ENCODE data around the gene CYP26C1. TPM values are rescaled to one million over a fixed set of nuclear protein-coding genes. Genes with fewer than 3 reads are reported as not detected.
"Not testable (repeated sequence)": the region's sequence is repeated elsewhere in the genome, so short reads cannot be mapped to it uniquely, and the experiment has no call there.

CYP26C1 gene
- total and polyA plus RNA-seq, 5 experiments from 2014 or later: 0.33 to 0.44 TPM; not detected in 3

GRCh38 chr10:93087846-93088245 is 27.2 kb downstream of the CYP26C1 start:
- no peaks in the 10 kb centered on the region for H3K36me3 Mint-ChIP-seq
- POLR2A ChIA-PET: no interaction called here
- no peak for ATAC-seq
- no peak for DNase-seq
- peaks cover 5 to 17% (median 8%) of the 10 kb centered on the region in 5 donors for H3K27me3 Mint-ChIP-seq
- no peak overlapping the region for H3K4me3 Mint-ChIP-seq
- peaks cover 0 to 3% (median under 1%) of the 10 kb centered on the region in 4 donors for H3K4me1 Mint-ChIP-seq
- no peaks in the 10 kb centered on the region for H3K9me3 Mint-ChIP-seq
- H3K27ac Mint-ChIP-seq: no peak overlapping the region

- Mint-ChIP-seq H3K36me3 (no peaks in the 10 kb centered on the region), H3K9me3 (no peaks in the 10 kb centered on the region), H3K27ac (no peak overlapping the region), H3K27me3 (peaks cover 7 to 17% (median 8%) of the 10 kb centered on the region in 5 donors), H3K4me1 (peaks cover 0 to 3% (median under 1%) of the 10 kb centered on the region in 4 donors), H3K4me3 (no peak overlapping the region)
- ATAC-seq (no peak), DNase-seq (no peak)
- POLR2A ChIA-PET: no interaction called here
Observed at GRCh38 chr10:93088466-93088865, 27.9 kb downstream of the CYP26C1 start.

- ATAC-seq (no peak), DNase-seq (no peak)
- Mint-ChIP-seq H3K9me3 (no peaks in the 10 kb centered on the region), H3K4me3 (no peak overlapping the region), H3K27ac (no peak overlapping the region), H3K36me3 (no peaks in the 10 kb centered on the region), H3K4me1 (peaks cover 0 to 3% (median under 1%) of the 10 kb centered on the region in 4 donors), H3K27me3 (peaks cover 7 to 17% (median 8%) of the 10 kb centered on the region in 5 donors)
- POLR2A ChIA-PET: no interaction called here
Observed at GRCh38 chr10:93090619-93091018, 30.0 kb downstream of the CYP26C1 start.

GRCh38 chr10:93091960-93092359 is 31.4 kb downstream of the CYP26C1 start:
- POLR2A ChIA-PET: no interaction called here
- no peak overlapping the region for H3K4me3 Mint-ChIP-seq
- H3K27ac Mint-ChIP-seq: no peak overlapping the region
- H3K9me3 Mint-ChIP-seq: no peaks in the 10 kb centered on the region
- H3K36me3 Mint-ChIP-seq: no peaks in the 10 kb centered on the region
- DNase-seq (no peak), ATAC-seq (no peak)
- H3K4me1 Mint-ChIP-seq: peaks cover 0 to 3% (median under 1%) of the 10 kb centered on the region in 4 donors
- peaks cover 7 to 17% (median 8%) of the 10 kb centered on the region in 5 donors for H3K27me3 Mint-ChIP-seq

- no peaks in the 10 kb centered on the region for H3K4me1 Mint-ChIP-seq
- no peak overlapping the region for H3K4me3 Mint-ChIP-seq
- peaks cover 0 to 4% (median 0%) of the 10 kb centered on the region in 5 donors for H3K27me3 Mint-ChIP-seq
- H3K27ac Mint-ChIP-seq: no peak overlapping the region
- DNase-seq (no peak), ATAC-seq (no peak)
- POLR2A ChIA-PET: no interaction called here
- H3K9me3 Mint-ChIP-seq: no peaks in the 10 kb centered on the region
- H3K36me3 Mint-ChIP-seq: no peaks in the 10 kb centered on the region
Observed at GRCh38 chr10:93095225-93095624, 34.6 kb downstream of the CYP26C1 start.

GRCh38 chr10:93096901-93097300 is 36.3 kb downstream of the CYP26C1 start:
- POLR2A ChIA-PET: no interaction called here
- DNase-seq (no peak), ATAC-seq (no peak)
- Mint-ChIP-seq H3K4me3 (no peak overlapping the region), H3K4me1 (no peaks in the 10 kb centered on the region), H3K36me3 (no peaks in the 10 kb centered on the region), H3K27me3 (peaks cover 0 to 3% (median 0%) of the 10 kb centered on the region in 5 donors), H3K27ac (no peak overlapping the region), H3K9me3 (peaks cover 0 to under 1% (median 0%) of the 10 kb centered on the region in 9 donors)

GRCh38 chr10:93097386-93097785 is 36.8 kb downstream of the CYP26C1 start:
- DNase-seq: no peak
- Mint-ChIP-seq H3K27me3 (peaks cover 0 to 2% (median 0%) of the 10 kb centered on the region in 5 donors), H3K4me3 (no peak overlapping the region), H3K4me1 (no peaks in the 10 kb centered on the region), H3K9me3 (peaks cover 0 to 2% (median 0%) of the 10 kb centered on the region in 9 donors), H3K27ac (no peak overlapping the region), H3K36me3 (no peaks in the 10 kb centered on the region)
- ATAC-seq: no peak
- POLR2A ChIA-PET: no interaction called here

- peaks cover 0 to 4% (median 0%) of the 10 kb centered on the region in 5 donors for H3K27me3 Mint-ChIP-seq
- no peak for ATAC-seq
- no peak for DNase-seq
- no peaks in the 10 kb centered on the region for H3K4me1 Mint-ChIP-seq
- H3K9me3 Mint-ChIP-seq: peaks cover 0 to 9% (median 1%) of the 10 kb centered on the region in 9 donors
- H3K4me3 Mint-ChIP-seq: no peak overlapping the region
- no peak overlapping the region for H3K27ac Mint-ChIP-seq
- POLR2A ChIA-PET: no interaction called here
- peaks cover 0 to 9% (median 7%) of the 10 kb centered on the region in 3 donors for H3K36me3 Mint-ChIP-seq
Observed at GRCh38 chr10:93098816-93099215, 38.2 kb downstream of the CYP26C1 start.

- H3K4me1 Mint-ChIP-seq: no peaks in the 10 kb centered on the region
Observed at GRCh38 chr10:93099670-93100069, 39.1 kb downstream of the CYP26C1 start.

GRCh38 chr10:93101148-93101547 is 40.5 kb downstream of the CYP26C1 start:
- ATAC-seq, DNase-seq, H3K4me1 Mint-ChIP-seq, H3K4me3 Mint-ChIP-seq, H3K27me3 Mint-ChIP-seq, H3K27ac Mint-ChIP-seq, POLR2A ChIA-PET: not testable (repeated sequence)
- Mint-ChIP-seq H3K36me3 (peaks cover 0 to 12% (median 10%) of the 10 kb centered on the region in 3 donors), H3K9me3 (peaks cover 0 to 16% (median 4%) of the 10 kb centered on the region in 9 donors)

More at GRCh38 chr10:93099670-93100069, 39.1 kb downstream of the CYP26C1 start:
- Mint-ChIP-seq H3K36me3 (peaks cover 0 to 12% (median 10%) of the 10 kb centered on the region in 3 donors), H3K27ac (no peak overlapping the region), H3K9me3 (peaks cover 0 to 15% (median 4%) of the 10 kb centered on the region in 9 donors), H3K27me3 (peaks cover 0 to 4% (median 0%) of the 10 kb centered on the region in 5 donors), H3K4me3 (no peak overlapping the region)
- POLR2A ChIA-PET: no interaction called here
- DNase-seq (no peak), ATAC-seq (no peak)

- Mint-ChIP-seq H3K27me3 (peaks cover 0 to 4% (median 0%) of the 10 kb centered on the region in 5 donors), H3K4me1 (no peaks in the 10 kb centered on the region), H3K4me3 (no peak overlapping the region), H3K36me3 (peaks cover 0 to 12% (median 10%) of the 10 kb centered on the region in 3 donors), H3K9me3 (peaks cover 0 to 16% (median 4%) of the 10 kb centered on the region in 9 donors), H3K27ac (peak overlapping the region in 1 of 10 donors; percentile 7)
- POLR2A ChIA-PET: no interaction called here
- no peak for DNase-seq
- no peak for ATAC-seq
Observed at GRCh38 chr10:93103953-93104352, 43.4 kb downstream of the CYP26C1 start.

GRCh38 chr10:93106631-93107072 is 46.1 kb downstream of the CYP26C1 start:
- peaks cover 0 to 4% (median 1%) of the 10 kb centered on the region in 5 donors for H3K27me3 Mint-ChIP-seq
- peaks cover 0 to 12% (median 10%) of the 10 kb centered on the region in 3 donors for H3K36me3 Mint-ChIP-seq
- POLR2A ChIA-PET: no interaction called here
- peaks cover 0 to 16% (median 4%) of the 10 kb centered on the region in 9 donors for H3K9me3 Mint-ChIP-seq
- H3K27ac Mint-ChIP-seq: peak overlapping the region in 1 of 10 donors; percentile 54
- ATAC-seq: no peak
- no peak for DNase-seq
- H3K4me1 Mint-ChIP-seq: no peaks in the 10 kb centered on the region
- H3K4me3 Mint-ChIP-seq: no peak overlapping the region

- no peak overlapping the region for H3K27ac Mint-ChIP-seq
- no peaks in the 10 kb centered on the region for H3K36me3 Mint-ChIP-seq
- no peak for DNase-seq
- H3K27me3 Mint-ChIP-seq: peaks cover 8 to 17% (median 10%) of the 10 kb centered on the region in 5 donors
- ATAC-seq: no peak
- no peak overlapping the region for H3K4me3 Mint-ChIP-seq
- peaks cover 4 to 7% (median 5%) of the 10 kb centered on the region in 4 donors for H3K4me1 Mint-ChIP-seq
- POLR2A ChIA-PET: no interaction called here
- no peaks in the 10 kb centered on the region for H3K9me3 Mint-ChIP-seq
Observed at GRCh38 chr10:93110472-93111146, 50.0 kb downstream of the CYP26C1 start.
